ENCODE measurements around the gene CYP4F11. TPM values are rescaled to one million over a fixed set of nuclear protein-coding genes. Genes with fewer than 3 reads are reported as not detected.

The CYP4F11 gene

Small RNA genes within 50 kb of the gene (small RNA-seq; reads per million reads assigned to genes)
- not detected for gene CYP4F36P (ENCODE audit: insufficient read depth)
